OCI-LY7 (cell line): ENCODE data around the gene GIPC3. TPM values are rescaled to one million over a fixed set of nuclear protein-coding genes. Genes with fewer than 3 reads are reported as not detected.
A peak's percentile ranks its signal among the peaks of the same experiment; 100 is the strongest.

Experiments used
- BruUV-seq: library from RNA; stranded (reverse); fragments of 400-500 nt; replicated peaks from 2 replicates; lab custom pipeline; 2021; lab: Mats Ljungman, UMichigan
- CTCF ChIA-PET: fragments of 300-600 bp; sonication (Branson Sonifier 250); formaldehyde crosslinking; loops from one replicate; lab custom pipeline; 2022; ENCODE audit warnings: antibody characterized with exemption; ENCODE audit not compliant: unreplicated experiment; lab: Charles Lee
- POLR2A ChIA-PET: fragments of 300-600 bp; sonication (Branson Sonifier 250); formaldehyde crosslinking; loops from one replicate; lab custom pipeline; 2022; ENCODE audit warnings: antibody characterized with exemption; lab: Charles Lee
- DNase-seq: peaks from one replicate; pipeline ENCODE4 v3.0.0-alpha.2; 2015; ENCODE audit warnings: low spot score
- H2AFZ ChIP-seq: fragments of 200-600 bp; sonication (generic), shearing (Covaris generic); 2 replicates; pipeline ENCODE4 v1.6.1; 2014; ENCODE audit warnings: mild to moderate bottlenecking, antibody characterized with exemption, low read length, moderate library complexity
- H3K27ac ChIP-seq: fragments of 200-600 bp; sonication (generic); 2 replicates; pipeline ENCODE4 v1.5.1; 2014; ENCODE audit warnings: mixed run types, low read depth, mild to moderate bottlenecking, moderate library complexity, low read length, inconsistent platforms; ENCODE audit not compliant: poor library complexity, severe bottlenecking
- H3K36me3 ChIP-seq: fragments of 200-600 bp; sonication (generic); 2 replicates; pipeline ENCODE4 v1.6.1; 2014; ENCODE audit warnings: mild to moderate bottlenecking, antibody characterized with exemption, low read length, moderate library complexity, mixed read lengths; ENCODE audit not compliant: insufficient read depth
- H3K4me1 ChIP-seq: fragments of 200-600 bp; sonication (generic); 2 replicates; pipeline ENCODE4 v1.5.1; 2014; ENCODE audit warnings: mild to moderate bottlenecking, low read length; ENCODE audit not compliant: insufficient read depth, poor library complexity, severe bottlenecking
- H3K4me2 ChIP-seq: fragments of 200-600 bp; sonication (generic); 2 replicates; pipeline ENCODE4 v1.6.1; 2014; ENCODE audit warnings: mild to moderate bottlenecking, low read length
- H3K4me3 ChIP-seq: fragments of 200-600 bp; sonication (generic); 2 replicates; pipeline ENCODE4 v1.5.1; 2014; ENCODE audit warnings: mild to moderate bottlenecking, low read depth, low read length; ENCODE audit not compliant: poor library complexity, severe bottlenecking
- H3K79me2 ChIP-seq: fragments of 200-600 bp; sonication (generic); 2 replicates; pipeline ENCODE4 v1.6.1; 2016; ENCODE audit warnings: low read depth, mild to moderate bottlenecking, low read length, moderate library complexity, mixed read lengths; ENCODE audit not compliant: insufficient read depth
- H3K9me2 ChIP-seq: fragments of 200-600 bp; sonication (generic); 2 replicates; pipeline ENCODE4 v1.6.1; 2016; ENCODE audit warnings: mild to moderate bottlenecking, low read length, mixed read lengths; ENCODE audit not compliant: insufficient read depth
- H3K9me3 ChIP-seq: fragments of 200-600 bp; sonication (generic); 2 replicates; pipeline ENCODE4 v1.6.1; 2014; ENCODE audit warnings: mild to moderate bottlenecking, mixed run types, low read length, mixed read lengths
- H4K20me1 ChIP-seq: fragments of 200-600 bp; sonication (generic); 2 replicates; pipeline ENCODE4 v1.6.1; 2014; ENCODE audit warnings: mild to moderate bottlenecking, antibody characterized with exemption, low read length, moderate library complexity, mixed read lengths; ENCODE audit not compliant: insufficient read depth
- CTCF ChIP-seq: fragments of 200-600 bp; sonication (generic); conservative IDR thresholded peaks from 2 replicates; pipeline ENCODE4 v1.5.1; 2014; ENCODE audit warnings: mild to moderate bottlenecking, antibody characterized with exemption, low read length, moderate library complexity, mixed read lengths
- EZH2phosphoT487 ChIP-seq: fragments of 200-600 bp; sonication (generic); IDR thresholded peaks from 2 replicates; pipeline ENCODE4 v1.6.1; 2018; ENCODE audit warnings: low read depth, borderline replicate concordance, mild to moderate bottlenecking, mixed run types, antibody characterized with exemption, low read length, moderate library complexity, mixed read lengths
- intact Hi-C: fragments of 100-400 bp; cut with micrococcal nuclease; formaldehyde crosslinking; loops from one replicate; pipeline ENCODE4 v1.10.0; 2022; ENCODE audit not compliant: unreplicated experiment
- total RNA-seq, 2 experiments: library from RNA; depleted of rRNA in 1 of 2; stranded (reverse); fragments of >200 nt in 1 of 2; shearing (Covaris generic) in 1 of 2; gene quantifications; 2 replicates each; pipeline ENCODE4 v1.2.3, GENCODE V29; 2014 to 2022

The GIPC3 gene
- total RNA-seq, 2 experiments from 2014 or later, result not detected

- peak overlapping the region; percentile 72 for H3K27ac ChIP-seq
- DNase-seq, result peak; percentile 69
- BruUV-seq, result TSS peak; percentile 74
- TF ChIP-seq CTCF (no peak), EZH2phosphoT487 (no peak)
- H3K36me3 ChIP-seq, result peaks cover 6% of the 10 kb centered on the region; the same call in 1 of the 2 replicates
- peaks cover 60% of the 10 kb centered on the region for H3K4me1 ChIP-seq
- H3K9me2 ChIP-seq, result no peaks in the 10 kb centered on the region
- H3K9me3 ChIP-seq, result no peaks in the 10 kb centered on the region
- ChIA-PET POLR2A (interaction anchor here (0.5 to 0.7 kb wide), 4 partner anchors 10 to 74 kb away, joined by 4 to 6 read pairs (median 4); partner anchors contain the start of gene SMIM24), CTCF (no interaction called here)
- H3K4me3 ChIP-seq, result peak overlapping the region; percentile 52
- peak overlapping the region; percentile 6; the same call in 1 of the 2 replicates for H2AFZ ChIP-seq
- H4K20me1 ChIP-seq, result 0 out of 2 replicates have a peak, but pooled peaks cover 4% of the 10 kb centered on the region
- H3K4me2 ChIP-seq, result peak overlapping the region; percentile 72
- H3K79me2 ChIP-seq, result peaks cover 41% of the 10 kb centered on the region; the same call in 1 of the 2 replicates
- intact Hi-C loops, result no loop called here
Observed at GRCh38 chr19:3554254-3555083, 30.8 kb upstream of the GIPC3 start.

- Histone ChIP-seq H2AFZ (no peak overlapping the region), H3K4me1 (peaks cover 72% of the 10 kb centered on the region), H3K27ac (no peak overlapping the region), H3K4me3 (peak overlapping the region; percentile 72), H3K79me2 (peaks cover 41% of the 10 kb centered on the region; the same call in 1 of the 2 replicates), H3K9me2 (no peaks in the 10 kb centered on the region), H4K20me1 (0 out of 2 replicates have a peak, but pooled peaks cover 4% of the 10 kb centered on the region), H3K9me3 (no peaks in the 10 kb centered on the region), H3K36me3 (peaks cover 3% of the 10 kb centered on the region; the same call in 1 of the 2 replicates), H3K4me2 (peak overlapping the region; percentile 70)
- ChIA-PET CTCF (interaction anchor here (0.9 kb wide), 1 partner anchor 11 kb away, joined by 3 read pairs; no protein-coding TSS in a partner anchor), POLR2A (interaction anchor here (0.6 to 1.6 kb wide), 4 partner anchors 18 to 1145 kb away, joined by 3 to 5 read pairs (median 4); no protein-coding TSS in a partner anchor)
- BruUV-seq, result no TSS peak
- TF ChIP-seq EZH2phosphoT487, result no peak
- TF ChIP-seq CTCF, result no peak
- DNase-seq, result no peak
- intact Hi-C loops, result no loop called here
Observed at GRCh38 chr19:3555653-3556422, 29.4 kb upstream of the GIPC3 start.
